Motor neuron (in vitro differentiated cells): ENCODE measurements around the gene QRSL1. TPM values are rescaled to one million over a fixed set of nuclear protein-coding genes. Genes with fewer than 3 reads are reported as not detected.

Source experiments
- ATAC-seq, 8 experiments: fragments of 200-7000 bp; cut with Tn5 transposase; replicated peaks in 6 of 8; 2 replicates each; pipeline ENCODE4 v1.8.0; 2021; ENCODE audit warnings: mild to moderate bottlenecking in 8 of 8, moderate library complexity in 8 of 8
- H3K27ac ChIP-seq, 2 donors: fragments of 250-450 bp; sonication (Bioruptor Pico); 2 replicates each; pipeline ENCODE4 v1.9.0; 2021; ENCODE audit warnings: antibody characterized with exemption in 2 of 2, mild to moderate bottlenecking in 2 of 2, moderate library complexity in 1 of 2
- H3K4me1 ChIP-seq, 2 donors: fragments of 250-450 bp; sonication (Bioruptor Pico); replicated peaks in 1 of 2; 2 replicates each; pipeline ENCODE4 v1.6.1; 2021; ENCODE audit warnings: antibody characterized with exemption in 2 of 2, mild to moderate bottlenecking in 2 of 2, moderate library complexity in 1 of 2
- H3K4me3 ChIP-seq, 5 donors: fragments of 250-450 bp; sonication (Bioruptor Pico); 2 replicates each; pipeline ENCODE4 v1.9.0; 2021; ENCODE audit warnings: antibody characterized with exemption in 5 of 5, mild to moderate bottlenecking in 5 of 5, moderate library complexity in 4 of 5
- WGBS, 10 experiments: fragments of 450-650 bp; shearing (Covaris generic); methylation state at CpG; one replicate each; pipeline ENCODE4 v1.0.0; 2022; 5-methylcytosine and 5-hydroxymethylcytosine counted together
- in situ Hi-C, 9 experiments: fragments of 400-800 bp; cut with MboI; loops; one replicate each; pipeline ENCODE4 v1.15.0; 2021; ENCODE audit warnings: low sequenced_read_pairs in 9 of 9, low pct_unique_long_range_greater_than_20kb in 2 of 9; ENCODE audit not compliant: unreplicated experiment in 9 of 9
- total RNA-seq, 8 experiments: library from RNA; unstranded; fragments of 300-600 nt; gene quantifications; 2 replicates each; pipeline versions ENCODE4 v1.2.3 to v1.2.4, GENCODE V29; 2022

The QRSL1 gene
- total RNA-seq, 8 experiments from 2014 or later: 9.6 to 18.8 (median 14.1) TPM

GRCh38 chr6:106666282-106667021, 37.1 kb downstream of the QRSL1 start:
- Histone ChIP-seq H3K4me3 (no peak overlapping the region), H3K27ac (no peak overlapping the region), H3K4me1 (no peaks in the 10 kb centered on the region)
- in situ Hi-C loops: no loop called here
- no peak for ATAC-seq
- WGBS, 10 experiments: 40 to 100% (median 88%) methylated on average over 1 to 6 of the region's 6 CpGs; no CpG with 5 or more reads in 1 of the 10 experiments

GRCh38 chr6:106667022-106667402, 37.6 kb downstream of the QRSL1 start:
- 69 to 100% (median 78%) methylated on average over 2 to 4 of the region's 4 CpGs; no CpG with 5 or more reads in 1 of the 10 experiments for WGBS, 10 experiments
- no peak overlapping the region for H3K4me3 ChIP-seq
- no peak overlapping the region for H3K27ac ChIP-seq
- no peak for ATAC-seq
- in situ Hi-C loops: no loop called here
- H3K4me1 ChIP-seq: no peaks in the 10 kb centered on the region

GRCh38 chr6:106670236-106670635, 40.9 kb downstream of the QRSL1 start:
- Histone ChIP-seq H3K27ac (no peak overlapping the region), H3K4me3 (no peak overlapping the region), H3K4me1 (no peaks in the 10 kb centered on the region)
- no peak for ATAC-seq
- in situ Hi-C loops: no loop called here
- WGBS, 10 experiments: 60 to 100% (median 96%) methylated on average over 1 to 6 of the region's 6 CpGs; no CpG with 5 or more reads in 2 of the 10 experiments

- in situ Hi-C loops: no loop called here
- no peaks in the 10 kb centered on the region for H3K4me1 ChIP-seq
- ATAC-seq: no peak
- H3K4me3 ChIP-seq: no peak overlapping the region
- WGBS, 10 experiments: 67 to 100% (median 92%) methylated on average over 1 to 3 of the region's 3 CpGs; no CpG with 5 or more reads in 1 of the 10 experiments
- H3K27ac ChIP-seq: no peak overlapping the region
Measured at GRCh38 chr6:106671651-106672050, 42.3 kb downstream of the QRSL1 start.

GRCh38 chr6:106674541-106675229, 45.3 kb downstream of the QRSL1 start:
- ATAC-seq: no peak
- Histone ChIP-seq H3K4me1 (no peaks in the 10 kb centered on the region), H3K27ac (no peak overlapping the region), H3K4me3 (no peak overlapping the region)
- in situ Hi-C loops: no loop called here

- ATAC-seq: no peak
- H3K4me1 ChIP-seq: no peaks in the 10 kb centered on the region
- in situ Hi-C loops: no loop called here
Measured at GRCh38 chr6:106677282-106677681, 47.9 kb downstream of the QRSL1 start.

GRCh38 chr6:106684011-106684410, 54.6 kb downstream of the QRSL1 start:
- no peak overlapping the region for H3K4me3 ChIP-seq
- no peaks in the 10 kb centered on the region for H3K4me1 ChIP-seq
- in situ Hi-C loops: no loop called here
- H3K27ac ChIP-seq: no peak overlapping the region
- 13 to 100% (median 88%) methylated on average over 1 to 4 of the region's 4 CpGs; no CpG with 5 or more reads in 4 of the 10 experiments for WGBS, 10 experiments
- no peak for ATAC-seq

More at GRCh38 chr6:106677282-106677681, 47.9 kb downstream of the QRSL1 start:
- 20 to 100% (median 88%) methylated on average over 1 to 3 of the region's 3 CpGs; no CpG with 5 or more reads in 2 of the 10 experiments for WGBS, 10 experiments
- Histone ChIP-seq H3K4me3 (no peak overlapping the region), H3K27ac (no peak overlapping the region)

- WGBS, 10 experiments: 60 to 100% (median 82%) methylated on average over 1 to 2 of the region's 2 CpGs; no CpG with 5 or more reads in 4 of the 10 experiments
- in situ Hi-C loops: no loop called here
- H3K4me1 ChIP-seq: no peaks in the 10 kb centered on the region
- H3K4me3 ChIP-seq: no peak overlapping the region
- no peak overlapping the region for H3K27ac ChIP-seq
- no peak for ATAC-seq
Measured at GRCh38 chr6:106685833-106686232, 56.5 kb downstream of the QRSL1 start.

GRCh38 chr6:106688177-106688951, 59.0 kb downstream of the QRSL1 start:
- 18 to 100% (median 88%) methylated on average over 1 to 6 of the region's 6 CpGs for WGBS, 10 experiments
- in situ Hi-C loops: no loop called here
- H3K4me1 ChIP-seq: peaks cover 12 to 14% of the 10 kb centered on the region in 2 donors
- no peak overlapping the region for H3K27ac ChIP-seq
- no peak overlapping the region for H3K4me3 ChIP-seq
- ATAC-seq: peak in 1 of 8 experiments; percentile 47

GRCh38 chr6:106692112-106692818, 62.9 kb downstream of the QRSL1 start:
- 3 to 70% (median 30%) methylated on average over 2 to 6 of the region's 6 CpGs for WGBS, 10 experiments
- H3K4me3 ChIP-seq: no peak overlapping the region
- ATAC-seq: peak in 7 of 8 experiments; percentile 76 to 93 (median 90)
- in situ Hi-C loops: no loop called here
- H3K4me1 ChIP-seq: peaks cover 14% of the 10 kb centered on the region in 2 donors
- H3K27ac ChIP-seq: no peak overlapping the region

- Histone ChIP-seq H3K4me1 (peaks cover 14% of the 10 kb centered on the region in 2 donors), H3K27ac (no peak overlapping the region), H3K4me3 (no peak overlapping the region)
- WGBS, 10 experiments: 14 to 83% (median 49%) methylated on average over 1 to 2 of the region's 3 CpGs; no CpG with 5 or more reads in 2 of the 10 experiments
- ATAC-seq: peak; percentile 4 to 77 (median 24)
- in situ Hi-C loops: no loop called here
Measured at GRCh38 chr6:106692819-106693208, 63.4 kb downstream of the QRSL1 start.

GRCh38 chr6:106693418-106693817, 64.0 kb downstream of the QRSL1 start:
- in situ Hi-C loops: no loop called here
- peak in 5 of 8 experiments; percentile 12 to 65 (median 41) for ATAC-seq
- WGBS, 10 experiments: 0 to 100% (median 68%) methylated on average over 1 to 2 of the region's 2 CpGs; no CpG with 5 or more reads in 4 of the 10 experiments
- H3K27ac ChIP-seq: no peak overlapping the region
- H3K4me3 ChIP-seq: no peak overlapping the region
- peaks cover 14% of the 10 kb centered on the region in 2 donors for H3K4me1 ChIP-seq
